A673 (cell line): ENCODE results near the gene MSH5. TPM values are rescaled to one million over a fixed set of nuclear protein-coding genes. Genes with fewer than 3 reads are reported as not detected.

ENCODE experiments used
- BruUV-seq: library from RNA; stranded (reverse); fragments of 400-500 nt; replicated peaks from 2 replicates; lab custom pipeline; 2021; lab: Mats Ljungman, UMichigan
- CTCF ChIA-PET: fragments of 300-600 bp; sonication (Branson Sonifier 250); formaldehyde crosslinking; loops from one replicate; lab custom pipeline; 2022; ENCODE audit warnings: antibody characterized with exemption; lab: Charles Lee
- POLR2A ChIA-PET: fragments of 300-600 bp; sonication (Branson Sonifier 250); formaldehyde crosslinking; loops from one replicate; lab custom pipeline; 2022; ENCODE audit warnings: antibody characterized with exemption; ENCODE audit not compliant: low non-redundant PET; lab: Charles Lee
- DNase-seq: peaks from one replicate; pipeline ENCODE4 v3.0.0-alpha.2; 2015; ENCODE audit warnings: low spot score
- H3K27ac ChIP-seq: fragments of 200-600 bp; sonication (generic); 2 replicates; pipeline ENCODE4 v1.5.1; 2016; ENCODE audit warnings: mixed run types, low read depth, mild to moderate bottlenecking, mixed read lengths, antibody characterized with exemption, low read length; ENCODE audit not compliant: poor library complexity, severe bottlenecking
- H3K27me3 ChIP-seq: fragments of 200-600 bp; sonication (generic); replicated peaks from 2 replicates; pipeline ENCODE4 v1.6.1; 2017; ENCODE audit warnings: mixed run types, low read depth, mild to moderate bottlenecking, mixed read lengths, antibody characterized with exemption, low read length; ENCODE audit not compliant: insufficient read depth, poor library complexity
- H3K36me3 ChIP-seq: fragments of 200-600 bp; sonication (generic); 2 replicates; pipeline ENCODE4 v1.6.1; 2016; ENCODE audit warnings: mixed run types, mild to moderate bottlenecking, mixed read lengths, antibody characterized with exemption, low read length; ENCODE audit not compliant: insufficient read depth, poor library complexity, severe bottlenecking
- H3K4me1 ChIP-seq: fragments of 200-600 bp; sonication (generic); 2 replicates; pipeline ENCODE4 v1.6.1; 2017; ENCODE audit warnings: mixed run types, mild to moderate bottlenecking, mixed read lengths, antibody characterized with exemption, low read length; ENCODE audit not compliant: insufficient read depth, poor library complexity, severe bottlenecking
- H3K4me3 ChIP-seq: fragments of 200-600 bp; sonication (generic); 2 replicates; pipeline ENCODE4 v1.5.1; 2016; ENCODE audit warnings: low read depth, mixed run types, mild to moderate bottlenecking, mixed read lengths, low read length; ENCODE audit not compliant: poor library complexity, severe bottlenecking
- H3K9me3 ChIP-seq: fragments of 200-600 bp; sonication (generic); 2 replicates; pipeline ENCODE4 v1.6.1; 2016; ENCODE audit warnings: mixed run types, low read depth, mild to moderate bottlenecking, mixed read lengths, antibody characterized with exemption, low read length; ENCODE audit not compliant: poor library complexity, severe bottlenecking
- EZH2 ChIP-seq: fragments of 200-600 bp; sonication (generic); IDR thresholded peaks from 2 replicates; pipeline ENCODE4 v1.6.1; 2017; ENCODE audit warnings: borderline replicate concordance, low read depth, mild to moderate bottlenecking, mixed read lengths, antibody characterized with exemption, low read length; ENCODE audit not compliant: poor library complexity, severe bottlenecking
- intact Hi-C: fragments of 100-400 bp; cut with micrococcal nuclease; formaldehyde crosslinking; loops from one replicate; pipeline ENCODE4 v1.10.0; 2022; ENCODE audit not compliant: unreplicated experiment
- total RNA-seq: library from RNA; stranded (reverse); gene quantifications from 2 replicates; pipeline ENCODE4 v1.2.3, GENCODE V29; 2021
- TF ChIP-seq, protein P1 (sequence below): fragments of 300-800, 200-600 bp; sonication (generic); conservative IDR thresholded peaks from 2 replicates; pipeline ENCODE4 v1.5.1; 2017; ENCODE audit warnings: low read depth, mild to moderate bottlenecking, antibody characterized with exemption, low read length, moderate library complexity, mixed read lengths

The MSH5 gene
- total RNA-seq, 1 experiment from 2014 or later = 76.4 TPM

DNA sequence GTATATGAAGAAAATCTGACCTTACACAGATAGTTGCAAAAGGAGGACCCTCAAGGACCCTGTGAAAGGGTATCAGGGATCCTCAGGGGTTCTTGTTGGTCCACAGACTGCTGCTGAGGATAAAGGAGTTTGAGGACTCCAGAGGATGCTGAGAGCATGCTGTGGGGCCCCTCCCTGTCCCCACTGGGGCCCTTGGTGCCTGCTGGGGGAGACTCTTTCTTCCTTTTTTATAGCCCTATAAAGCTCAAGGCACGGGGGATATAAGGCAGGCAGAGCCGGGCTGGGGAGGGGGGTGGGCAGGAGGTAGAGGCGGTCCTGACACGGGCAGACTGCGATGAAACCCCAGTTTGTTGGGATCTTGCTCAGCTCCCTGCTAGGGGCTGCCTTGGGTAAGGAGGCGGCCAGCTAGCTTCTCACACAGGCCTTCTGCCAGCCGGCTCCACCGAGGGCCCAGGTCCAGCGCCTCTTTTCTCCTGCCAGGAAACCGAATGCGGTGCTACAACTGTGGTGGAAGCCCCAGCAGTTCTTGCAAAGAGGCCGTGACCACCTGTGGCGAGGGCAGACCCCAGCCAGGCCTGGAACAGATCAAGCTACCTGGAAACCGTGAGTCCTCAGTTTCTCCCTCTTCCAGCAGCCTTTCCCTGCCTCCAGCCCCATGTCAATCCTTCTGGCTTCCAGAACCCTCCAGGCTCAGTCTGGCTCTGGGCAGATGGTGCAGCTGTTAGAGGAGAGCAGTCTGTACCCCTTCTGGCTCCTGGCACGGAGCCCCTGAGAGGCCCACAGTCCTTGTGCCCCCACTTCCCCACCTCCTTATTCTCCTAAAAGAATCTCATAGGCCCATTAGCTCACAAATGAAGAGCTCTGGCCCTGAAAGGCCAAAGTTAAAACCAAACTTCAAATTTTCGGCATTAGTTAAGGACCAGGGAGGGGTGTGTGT is 24.5 kb upstream of the MSH5 start, which contains the start of gene LY6G6D:
TSS of gene LY6G6D (plus strand) at position 327 of the 937 bp plus-strand sequence. CDS start at position 335, 8 bp downstream.
- no peaks in the 10 kb centered on the region for H3K4me1 ChIP-seq
- H3K9me3 ChIP-seq = no peaks in the 10 kb centered on the region
- H3K36me3 ChIP-seq = no peaks in the 10 kb centered on the region
- TF ChIP-seq, protein P1, sequence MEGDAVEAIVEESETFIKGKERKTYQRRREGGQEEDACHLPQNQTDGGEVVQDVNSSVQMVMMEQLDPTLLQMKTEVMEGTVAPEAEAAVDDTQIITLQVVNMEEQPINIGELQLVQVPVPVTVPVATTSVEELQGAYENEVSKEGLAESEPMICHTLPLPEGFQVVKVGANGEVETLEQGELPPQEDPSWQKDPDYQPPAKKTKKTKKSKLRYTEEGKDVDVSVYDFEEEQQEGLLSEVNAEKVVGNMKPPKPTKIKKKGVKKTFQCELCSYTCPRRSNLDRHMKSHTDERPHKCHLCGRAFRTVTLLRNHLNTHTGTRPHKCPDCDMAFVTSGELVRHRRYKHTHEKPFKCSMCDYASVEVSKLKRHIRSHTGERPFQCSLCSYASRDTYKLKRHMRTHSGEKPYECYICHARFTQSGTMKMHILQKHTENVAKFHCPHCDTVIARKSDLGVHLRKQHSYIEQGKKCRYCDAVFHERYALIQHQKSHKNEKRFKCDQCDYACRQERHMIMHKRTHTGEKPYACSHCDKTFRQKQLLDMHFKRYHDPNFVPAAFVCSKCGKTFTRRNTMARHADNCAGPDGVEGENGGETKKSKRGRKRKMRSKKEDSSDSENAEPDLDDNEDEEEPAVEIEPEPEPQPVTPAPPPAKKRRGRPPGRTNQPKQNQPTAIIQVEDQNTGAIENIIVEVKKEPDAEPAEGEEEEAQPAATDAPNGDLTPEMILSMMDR = no peak
- TF ChIP-seq EZH2 = no peak
- H3K27ac ChIP-seq = no peak within 1 kb of the TSS
- H3K4me3 ChIP-seq = no peak within 1 kb of the TSS
- H3K27me3 ChIP-seq = no peaks in the 10 kb centered on the region
- no peak for DNase-seq
- ChIA-PET POLR2A (no interaction called here), CTCF (no interaction called here)
- no TSS peak for BruUV-seq
- intact Hi-C loops = no loop called here

DNA sequence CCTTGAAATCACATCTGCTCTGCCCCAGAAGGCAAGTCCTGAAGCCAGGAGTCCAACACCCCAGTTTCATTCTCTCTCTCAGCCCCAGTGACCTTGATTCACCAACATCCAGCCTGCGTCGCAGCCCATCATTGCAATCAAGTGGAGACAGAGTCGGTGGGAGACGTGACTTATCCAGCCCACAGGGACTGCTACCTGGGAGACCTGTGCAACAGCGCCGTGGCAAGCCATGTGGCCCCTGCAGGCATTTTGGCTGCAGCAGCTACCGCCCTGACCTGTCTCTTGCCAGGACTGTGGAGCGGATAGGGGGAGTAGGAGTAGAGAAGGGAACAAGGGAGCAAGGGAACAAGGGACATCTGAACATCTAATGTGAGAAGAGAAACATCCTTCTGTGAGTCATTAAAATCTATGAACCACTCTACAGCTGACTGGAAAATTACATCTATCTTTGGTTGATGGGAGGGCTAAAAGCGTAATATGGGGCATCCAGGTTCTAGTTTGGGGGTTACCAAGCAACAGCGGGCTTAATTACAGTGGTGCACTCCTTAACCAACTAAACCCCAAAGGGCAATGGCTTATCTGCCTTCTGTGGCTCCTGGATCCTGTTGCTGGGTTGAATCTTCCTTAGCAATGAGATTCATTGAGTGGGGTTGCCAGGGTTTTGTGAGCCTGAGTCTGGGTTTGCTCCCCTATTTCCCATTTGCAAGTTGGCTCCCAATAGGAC is 22.1 kb upstream of the MSH5 start:
- no peaks in the 10 kb centered on the region for H3K4me1 ChIP-seq
- intact Hi-C loops = no loop called here
- no peak overlapping the region for H3K27ac ChIP-seq
- no TSS peak for BruUV-seq
- no peak overlapping the region for H3K4me3 ChIP-seq
- ChIA-PET CTCF (no interaction called here), POLR2A (no interaction called here)
- H3K27me3 ChIP-seq = no peaks in the 10 kb centered on the region
- no peaks in the 10 kb centered on the region for H3K9me3 ChIP-seq
- DNase-seq = no peak
- TF ChIP-seq EZH2 = no peak
- TF ChIP-seq, protein P1 = no peak
- H3K36me3 ChIP-seq = no peaks in the 10 kb centered on the region

DNA sequence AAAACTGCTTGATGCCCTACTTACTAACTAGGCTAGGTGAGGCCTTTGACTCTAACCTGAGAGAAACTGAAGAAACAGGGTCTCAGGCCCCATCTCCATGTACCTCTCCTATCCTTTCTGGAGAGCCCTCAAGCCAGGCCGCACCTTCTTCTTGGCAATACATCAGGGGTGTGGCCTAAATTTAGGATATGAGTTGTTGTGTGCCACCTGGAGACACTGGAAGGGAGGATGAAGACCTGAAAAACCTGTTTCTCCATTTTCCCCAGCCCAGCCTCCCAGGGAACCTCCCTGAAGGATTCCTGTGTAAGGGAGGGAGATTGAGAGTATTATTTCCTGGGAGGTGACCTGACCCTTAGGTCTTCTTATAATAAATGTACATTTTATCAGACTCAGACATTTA is 21.5 kb upstream of the MSH5 start:
- no TSS peak for BruUV-seq
- Histone ChIP-seq H3K9me3 (no peaks in the 10 kb centered on the region), H3K4me3 (no peak overlapping the region), H3K27ac (no peak overlapping the region), H3K36me3 (no peaks in the 10 kb centered on the region), H3K4me1 (no peaks in the 10 kb centered on the region), H3K27me3 (no peaks in the 10 kb centered on the region)
- ChIA-PET POLR2A (no interaction called here), CTCF (no interaction called here)
- DNase-seq = no peak
- no peak for TF ChIP-seq EZH2
- TF ChIP-seq, protein P1 = no peak
- intact Hi-C loops = no loop called here
